OCI-LY3 (cell line): ENCODE results near the gene SFTA2.

Experiments used
- CTCF ChIP-seq: fragments of 200-600, 300-600 bp; sonication (generic); IDR thresholded peaks from 2 replicates; pipeline ENCODE4 v1.5.1; 2014; ENCODE audit warnings: antibody characterized with exemption, low read length, low read depth
- EZH2phosphoT487 ChIP-seq: fragments of 200-600 bp; shearing (Covaris generic); IDR thresholded peaks from 2 replicates; pipeline ENCODE4 v1.6.1; 2018; ENCODE audit warnings: antibody characterized with exemption, mixed run types, low read depth

GRCh38 chr6:30979690-30980089 lies 47.7 kb upstream of the SFTA2 start:
- TF ChIP-seq CTCF = no peak
- TF ChIP-seq EZH2phosphoT487 = no peak
